Stimulated activated memory B cell treated with anti-CD40 and anti-IgM and Interleukin-4, amounts not matched to agents 10 μg/mL and 1 μg/mL and 100 μg/mL, for 72 hours (primary cell): ENCODE data around the gene LIG3.
"Not testable (repeated sequence)": the region's sequence is repeated elsewhere in the genome, so short reads cannot be mapped to it uniquely, and the experiment has no call there.

Experiments used
- ATAC-seq: fragments of 150-1000 bp; cut with Tn5 transposase; 2 replicates; pipeline ENCODE4 v1.10.0; 2021
- H3K27ac Mint-ChIP-seq: one replicate; pipeline ENCODE4 v1.8.0; 2022; ENCODE audit warnings: mild to moderate bottlenecking, mixed read lengths
- H3K27me3 Mint-ChIP-seq: one replicate; pipeline ENCODE4 v1.8.0; 2022; ENCODE audit warnings: mixed read lengths
- H3K36me3 Mint-ChIP-seq: one replicate; pipeline ENCODE4 v1.8.0; 2022; ENCODE audit warnings: mixed read lengths
- H3K4me1 Mint-ChIP-seq: one replicate; pipeline ENCODE4 v1.8.0; 2022; ENCODE audit warnings: mixed read lengths
- H3K4me3 Mint-ChIP-seq: one replicate; pipeline ENCODE4 v1.8.0; 2022; ENCODE audit warnings: mild to moderate bottlenecking, moderate library complexity, mixed read lengths
- H3K9me3 Mint-ChIP-seq: one replicate; pipeline ENCODE4 v1.8.0; 2022; ENCODE audit warnings: mixed read lengths

The LIG3 gene

DNA sequence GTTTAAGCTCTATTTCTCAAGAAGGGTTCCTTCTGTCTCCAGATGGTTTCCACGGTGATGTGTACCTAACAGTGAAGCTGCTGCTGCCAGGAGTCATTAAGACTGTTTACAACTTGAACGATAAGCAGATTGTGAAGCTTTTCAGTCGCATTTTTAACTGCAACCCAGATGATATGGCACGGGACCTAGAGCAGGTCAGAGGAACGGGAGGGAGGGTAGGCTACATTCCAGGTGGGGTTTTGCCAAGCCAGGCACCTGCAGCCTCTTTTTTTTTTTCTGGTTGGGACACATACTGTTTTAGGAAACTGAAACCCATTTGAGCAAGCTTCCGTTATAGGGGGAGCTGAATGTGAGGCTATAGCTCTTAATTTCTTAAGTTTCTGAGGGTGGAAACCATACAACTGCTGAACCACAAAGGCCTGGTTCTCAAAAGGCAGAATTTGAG is 10.6 kb downstream of the LIG3 start:
- ATAC-seq = no peak
- Mint-ChIP-seq H3K27me3 (no peaks in the 10 kb centered on the region), H3K36me3 (peaks cover 67% of the 10 kb centered on the region), H3K9me3 (no peaks in the 10 kb centered on the region), H3K4me3 (no peak overlapping the region), H3K4me1 (no peaks in the 10 kb centered on the region), H3K27ac (no peak overlapping the region)

DNA sequence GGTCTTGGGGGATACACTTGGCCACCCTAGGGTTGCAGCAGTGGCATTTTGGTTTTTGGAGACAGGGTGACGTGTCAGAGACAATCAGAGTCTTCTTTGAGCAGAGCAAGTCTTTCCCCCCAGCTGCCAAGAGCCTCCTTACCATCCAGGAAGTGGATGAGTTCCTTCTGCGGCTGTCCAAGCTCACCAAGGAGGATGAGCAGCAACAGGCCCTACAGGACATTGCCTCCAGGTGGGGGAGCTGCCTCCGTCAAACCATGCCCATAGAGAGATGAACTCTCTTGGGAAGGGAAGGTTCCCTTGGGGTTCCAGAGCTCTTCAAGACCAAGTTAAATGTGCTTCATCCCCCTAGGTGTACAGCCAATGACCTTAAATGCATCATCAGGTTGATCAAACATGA is 11.3 kb downstream of the LIG3 start:
- no peaks in the 10 kb centered on the region for H3K9me3 Mint-ChIP-seq
- no peak overlapping the region for H3K4me3 Mint-ChIP-seq
- ATAC-seq = no peak
- H3K36me3 Mint-ChIP-seq = peaks cover 67% of the 10 kb centered on the region
- H3K27ac Mint-ChIP-seq = no peak overlapping the region
- H3K27me3 Mint-ChIP-seq = no peaks in the 10 kb centered on the region
- no peaks in the 10 kb centered on the region for H3K4me1 Mint-ChIP-seq

DNA sequence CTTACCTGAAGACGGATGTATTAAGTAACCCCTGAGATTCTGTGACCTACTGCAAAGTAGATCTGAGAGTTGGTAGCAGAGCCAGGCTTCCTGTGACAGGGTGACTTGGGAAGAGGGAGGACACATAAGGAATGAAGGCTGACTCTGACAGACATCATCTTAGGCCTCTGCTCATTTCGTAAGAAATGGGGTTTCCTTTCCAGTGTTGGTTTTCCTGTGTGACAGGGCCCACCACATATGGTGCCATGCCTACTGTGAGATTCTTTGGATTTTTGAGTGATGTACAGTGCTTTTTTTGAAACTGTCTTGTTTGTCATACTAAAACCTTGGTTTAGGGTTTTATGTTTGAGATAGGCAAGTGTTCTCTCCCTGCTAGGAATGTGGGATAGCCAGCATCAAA is 12.7 kb downstream of the LIG3 start:
- peaks cover 1% of the 10 kb centered on the region for H3K4me1 Mint-ChIP-seq
- H3K36me3 Mint-ChIP-seq = peaks cover 61% of the 10 kb centered on the region
- H3K4me3 Mint-ChIP-seq = no peak overlapping the region
- no peak overlapping the region for H3K27ac Mint-ChIP-seq
- H3K27me3 Mint-ChIP-seq = no peaks in the 10 kb centered on the region
- no peaks in the 10 kb centered on the region for H3K9me3 Mint-ChIP-seq
- no peak for ATAC-seq

DNA sequence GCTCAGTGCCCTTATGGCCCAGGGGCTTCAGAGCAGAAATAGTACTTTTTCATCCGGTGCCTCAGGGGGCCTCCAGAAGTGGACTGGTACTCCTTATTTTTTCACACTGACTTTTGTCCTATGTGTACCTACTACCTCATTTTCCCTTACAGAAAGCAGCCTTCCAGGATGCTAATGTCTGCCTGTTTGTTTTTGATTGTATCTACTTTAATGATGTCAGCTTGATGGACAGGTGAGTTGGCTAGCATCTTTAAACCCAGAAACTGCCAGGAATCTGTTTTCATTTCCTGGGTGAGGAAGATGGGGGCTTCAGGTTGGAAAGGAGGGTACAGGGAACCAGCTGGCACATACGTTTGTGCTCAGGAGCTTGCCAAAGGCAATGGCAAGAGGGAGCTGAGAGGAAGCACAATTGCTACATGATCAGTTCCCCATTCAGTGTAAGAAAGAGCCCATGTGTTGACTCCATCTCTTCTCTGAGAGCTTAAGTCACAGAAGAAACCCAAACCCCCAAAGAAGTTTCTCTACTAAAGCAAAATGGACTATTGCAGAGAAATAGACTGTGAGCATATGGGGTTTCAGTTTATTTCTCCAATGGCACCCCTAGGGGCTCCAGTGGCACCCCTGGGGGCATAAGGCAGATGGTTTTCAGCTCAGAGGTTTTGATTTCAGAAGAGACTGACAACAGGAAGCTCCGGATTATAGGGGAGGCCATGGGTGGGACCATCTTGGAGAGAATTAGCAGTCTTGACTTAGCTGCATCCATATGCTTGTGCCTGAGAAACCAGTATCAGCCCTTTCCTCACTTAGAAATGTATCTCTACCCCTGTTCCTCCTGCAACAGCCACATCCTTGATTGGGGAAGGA is 16.3 kb downstream of the LIG3 start:
- no peaks in the 10 kb centered on the region for H3K27me3 Mint-ChIP-seq
- H3K4me3 Mint-ChIP-seq = no peak overlapping the region
- H3K4me1 Mint-ChIP-seq = peaks cover 6% of the 10 kb centered on the region
- no peak overlapping the region for H3K27ac Mint-ChIP-seq
- no peak for ATAC-seq
- peaks cover 33% of the 10 kb centered on the region for H3K36me3 Mint-ChIP-seq
- no peaks in the 10 kb centered on the region for H3K9me3 Mint-ChIP-seq

DNA sequence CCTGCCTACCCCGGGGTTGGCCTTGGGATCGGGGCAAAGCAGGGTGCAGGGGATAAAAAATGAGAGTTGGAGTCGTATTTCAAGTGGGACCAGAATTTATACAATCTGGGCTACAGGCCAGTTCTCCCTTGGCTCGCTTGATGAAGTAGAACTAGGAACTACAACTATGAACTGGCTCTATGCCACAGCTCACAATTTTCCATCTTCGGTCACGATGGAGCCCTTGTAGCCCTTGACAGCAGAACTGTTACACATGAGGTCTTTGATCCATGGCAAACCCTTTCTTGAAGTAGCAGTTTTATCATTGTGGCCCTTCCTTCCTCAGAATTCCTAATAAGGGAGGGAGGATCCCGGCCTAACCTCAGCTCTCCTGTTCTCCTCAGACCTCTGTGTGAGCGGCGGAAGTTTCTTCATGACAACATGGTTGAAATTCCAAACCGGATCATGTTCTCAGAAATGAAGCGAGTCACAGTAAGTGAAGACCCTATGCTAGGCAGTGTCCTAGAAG is 17.1 kb downstream of the LIG3 start:
- no peak overlapping the region for H3K4me3 Mint-ChIP-seq
- ATAC-seq = no peak
- H3K27me3 Mint-ChIP-seq = no peaks in the 10 kb centered on the region
- H3K9me3 Mint-ChIP-seq = no peaks in the 10 kb centered on the region
- peaks cover 6% of the 10 kb centered on the region for H3K4me1 Mint-ChIP-seq
- no peak overlapping the region for H3K27ac Mint-ChIP-seq
- peaks cover 31% of the 10 kb centered on the region for H3K36me3 Mint-ChIP-seq

DNA sequence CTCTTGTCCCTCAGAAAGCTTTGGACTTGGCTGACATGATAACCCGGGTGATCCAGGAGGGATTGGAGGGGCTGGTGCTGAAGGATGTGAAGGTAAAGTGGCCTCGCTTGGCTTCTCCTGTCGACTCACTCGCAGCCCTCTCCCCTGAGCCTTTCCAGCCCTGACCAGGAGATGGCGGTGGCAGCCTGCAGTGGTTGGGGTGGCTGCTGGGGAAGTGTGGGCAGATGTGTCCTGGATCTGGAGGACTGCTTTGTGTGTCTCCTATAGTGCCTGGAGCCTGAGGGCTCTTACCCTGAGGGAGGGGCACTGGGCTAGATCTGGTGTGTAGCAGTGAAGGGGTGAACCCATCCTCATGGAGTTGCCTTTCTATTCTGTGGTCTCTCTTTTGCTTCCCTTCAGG is 17.9 kb downstream of the LIG3 start:
- ATAC-seq = peak; percentile 92
- Mint-ChIP-seq H3K4me1 (peaks cover 6% of the 10 kb centered on the region), H3K4me3 (no peak overlapping the region), H3K36me3 (peaks cover 31% of the 10 kb centered on the region), H3K27me3 (no peaks in the 10 kb centered on the region), H3K27ac (peak overlapping the region; percentile 10), H3K9me3 (no peaks in the 10 kb centered on the region)

DNA sequence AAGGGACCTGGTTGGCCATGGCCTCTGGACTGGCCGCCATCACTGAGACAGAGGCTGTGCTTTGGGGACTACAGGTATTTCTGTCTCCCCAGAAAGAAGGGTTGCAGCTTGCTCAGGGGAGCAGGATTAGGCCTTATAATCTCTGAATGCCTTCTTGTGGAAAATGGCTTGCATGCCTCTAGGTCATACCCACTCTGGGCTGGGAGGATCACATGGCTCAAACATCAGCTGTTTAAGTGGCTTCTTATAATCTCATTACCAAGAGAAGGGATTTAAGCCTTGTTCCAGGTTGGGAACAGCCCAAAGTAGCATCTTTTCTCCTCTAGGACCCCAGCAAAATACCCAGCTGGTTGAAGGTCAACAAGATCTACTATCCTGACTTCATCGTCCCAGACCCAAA is 19.1 kb downstream of the LIG3 start:
- ATAC-seq = no peak
- no peaks in the 10 kb centered on the region for H3K27me3 Mint-ChIP-seq
- no peak overlapping the region for H3K4me3 Mint-ChIP-seq
- H3K27ac Mint-ChIP-seq = no peak overlapping the region
- peaks cover 36% of the 10 kb centered on the region for H3K36me3 Mint-ChIP-seq
- H3K9me3 Mint-ChIP-seq = no peaks in the 10 kb centered on the region
- H3K4me1 Mint-ChIP-seq = peaks cover 6% of the 10 kb centered on the region

DNA sequence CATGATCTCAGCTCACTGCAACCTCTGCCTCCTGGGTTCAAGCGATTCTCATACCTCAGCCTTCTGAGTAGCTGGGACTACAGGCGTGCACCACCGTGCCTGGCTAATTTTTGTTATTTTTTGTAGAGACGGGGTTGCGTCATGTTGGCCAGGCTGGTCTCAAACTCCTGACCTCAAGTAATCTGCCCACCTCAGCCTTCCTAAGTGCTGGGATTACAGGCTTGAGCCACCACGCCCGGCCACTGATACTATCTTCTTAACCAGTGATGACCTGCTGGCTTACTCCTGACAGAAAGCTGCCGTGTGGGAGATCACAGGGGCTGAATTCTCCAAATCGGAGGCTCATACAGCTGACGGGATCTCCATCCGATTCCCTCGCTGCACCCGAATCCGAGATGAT is 20.7 kb downstream of the LIG3 start:
- H3K27me3 Mint-ChIP-seq, H3K27ac Mint-ChIP-seq, ATAC-seq, H3K4me3 Mint-ChIP-seq, H3K9me3 Mint-ChIP-seq, H3K4me1 Mint-ChIP-seq: not testable (repeated sequence)
- H3K36me3 Mint-ChIP-seq = peaks cover 33% of the 10 kb centered on the region

DNA sequence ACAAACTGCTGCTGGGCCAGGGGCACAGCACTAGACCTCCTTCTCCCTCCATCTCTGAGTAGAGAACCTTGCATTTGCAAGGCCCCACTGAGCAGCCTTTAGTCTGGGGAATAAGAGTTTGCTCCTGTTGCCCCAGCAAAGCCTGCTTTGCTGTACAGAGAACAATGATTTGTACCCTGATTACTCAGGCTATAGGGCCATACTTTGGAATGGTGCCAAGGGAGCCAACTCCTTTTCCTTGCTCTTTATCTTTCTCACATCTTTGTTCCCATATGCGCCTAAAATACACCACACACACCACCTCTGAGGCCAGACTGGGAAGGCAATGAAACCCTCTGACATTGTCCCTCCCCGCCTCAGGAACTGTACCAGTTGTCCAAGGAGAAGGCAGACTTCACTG is 21.2 kb downstream of the LIG3 start:
- Mint-ChIP-seq H3K27ac (no peak overlapping the region), H3K4me1 (peaks cover 6% of the 10 kb centered on the region), H3K36me3 (peaks cover 27% of the 10 kb centered on the region)

DNA sequence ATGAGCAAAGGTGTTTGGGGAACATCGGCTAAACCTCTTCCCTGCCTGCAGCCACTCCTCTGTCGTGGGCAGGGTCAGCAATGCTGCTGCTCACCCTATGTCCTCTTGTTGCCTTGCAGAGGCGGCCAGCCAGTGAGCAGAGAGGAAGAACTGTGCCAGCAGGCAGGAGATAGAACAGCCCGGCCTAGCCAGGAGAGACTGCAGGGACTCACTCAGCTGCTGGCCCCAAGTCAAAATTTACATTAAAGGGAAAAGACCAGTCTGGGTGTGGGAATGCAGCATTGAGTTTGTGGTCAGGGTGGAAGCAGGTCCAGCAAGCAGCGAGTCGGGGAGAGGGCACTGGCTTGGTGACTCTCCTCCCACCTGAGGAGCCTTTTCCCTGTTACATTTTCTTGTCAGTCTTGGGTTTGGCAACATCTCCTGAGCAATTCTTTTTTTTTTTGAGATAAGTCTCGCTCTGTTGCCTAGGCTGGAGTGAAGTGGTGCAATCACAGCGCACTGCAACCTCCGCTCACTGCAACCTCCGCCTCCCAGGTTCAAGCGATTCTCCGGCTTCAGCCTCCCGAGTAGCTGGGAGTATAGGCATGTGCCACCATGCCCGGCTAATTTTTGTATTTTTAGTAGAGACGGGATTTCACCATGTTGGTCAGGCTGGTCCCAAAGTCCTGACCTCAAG is 22.7 kb downstream of the LIG3 start:
- Mint-ChIP-seq H3K4me3 (no peak overlapping the region), H3K9me3 (no peaks in the 10 kb centered on the region), H3K27ac (no peak overlapping the region), H3K27me3 (no peaks in the 10 kb centered on the region), H3K4me1 (peaks cover 5% of the 10 kb centered on the region), H3K36me3 (peaks cover 38% of the 10 kb centered on the region)
- no peak for ATAC-seq

More for the DNA sequence above, 21.2 kb downstream of the LIG3 start:
- Mint-ChIP-seq H3K27me3 (no peaks in the 10 kb centered on the region), H3K4me3 (no peak overlapping the region), H3K9me3 (no peaks in the 10 kb centered on the region)
- no peak for ATAC-seq

DNA sequence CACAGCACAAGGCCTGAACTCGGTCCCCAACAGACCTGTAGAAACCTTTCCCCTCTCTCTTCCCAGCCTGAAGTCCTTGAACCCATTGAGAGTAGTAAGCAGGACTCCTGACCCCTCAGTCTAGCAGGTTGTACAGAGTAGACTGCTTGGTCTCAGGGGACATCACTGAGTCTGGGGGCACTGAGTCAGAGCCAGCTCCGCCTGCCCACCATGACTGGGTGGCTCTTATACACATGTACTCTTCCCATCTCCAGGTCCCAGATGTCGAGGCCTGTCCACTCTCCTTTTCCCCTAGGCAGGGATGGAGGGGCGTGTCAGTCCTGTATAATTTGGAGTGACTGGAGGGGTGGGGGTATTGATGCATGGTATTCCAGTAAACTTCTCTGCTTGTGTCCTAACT is 23.5 kb downstream of the LIG3 start:
- H3K27me3 Mint-ChIP-seq = no peaks in the 10 kb centered on the region
- H3K9me3 Mint-ChIP-seq = no peaks in the 10 kb centered on the region
- peaks cover 39% of the 10 kb centered on the region for H3K36me3 Mint-ChIP-seq
- no peak overlapping the region for H3K27ac Mint-ChIP-seq
- H3K4me3 Mint-ChIP-seq = no peak overlapping the region
- no peaks in the 10 kb centered on the region for H3K4me1 Mint-ChIP-seq
- ATAC-seq = no peak

DNA sequence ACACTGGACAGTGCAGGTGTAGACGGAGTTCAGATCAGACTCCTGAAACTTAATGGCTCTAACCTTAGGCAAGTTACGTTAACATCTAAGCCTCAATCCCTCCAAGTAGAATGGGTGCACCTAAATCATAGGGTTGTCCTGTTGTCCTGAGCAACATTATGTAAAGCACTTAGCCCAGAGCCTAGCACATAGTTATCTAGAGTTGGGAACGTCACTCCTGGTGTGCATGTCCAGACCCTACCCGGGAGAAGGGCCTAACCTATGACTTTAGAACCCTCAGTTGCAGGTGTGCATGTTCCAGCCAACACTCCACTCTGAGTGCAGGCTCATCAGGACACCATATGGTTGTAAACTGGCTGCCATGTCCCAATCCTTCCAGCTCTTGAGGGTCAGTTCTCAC is 26.0 kb downstream of the LIG3 start:
- Mint-ChIP-seq H3K9me3 (no peaks in the 10 kb centered on the region), H3K4me3 (no peak overlapping the region), H3K36me3 (peaks cover 46% of the 10 kb centered on the region), H3K27me3 (no peaks in the 10 kb centered on the region), H3K4me1 (no peaks in the 10 kb centered on the region), H3K27ac (no peak overlapping the region)
- ATAC-seq = no peak

DNA sequence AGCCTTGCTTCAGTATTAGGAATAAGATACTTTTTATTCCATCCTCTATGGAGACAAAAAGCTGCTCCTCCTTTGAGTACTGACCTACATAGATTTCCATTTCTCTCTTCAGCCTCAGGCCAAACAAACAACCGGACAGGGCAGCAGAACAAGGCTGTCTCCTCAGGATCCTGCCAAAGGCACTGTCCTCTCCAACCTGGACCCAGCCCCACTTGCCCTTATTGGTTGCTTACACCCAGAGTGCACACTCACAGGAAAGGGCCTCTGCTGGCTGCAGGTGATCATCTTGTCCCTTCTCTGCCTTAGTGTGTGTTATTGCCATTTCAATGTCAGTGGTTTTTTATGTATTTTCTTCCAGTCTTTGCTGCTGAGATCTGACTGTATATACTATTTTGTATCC is 26.6 kb downstream of the LIG3 start:
- H3K9me3 Mint-ChIP-seq = no peaks in the 10 kb centered on the region
- ATAC-seq = no peak
- no peak overlapping the region for H3K4me3 Mint-ChIP-seq
- no peaks in the 10 kb centered on the region for H3K4me1 Mint-ChIP-seq
- H3K27me3 Mint-ChIP-seq = no peaks in the 10 kb centered on the region
- H3K36me3 Mint-ChIP-seq = peaks cover 40% of the 10 kb centered on the region
- peak overlapping the region; percentile 15 for H3K27ac Mint-ChIP-seq

DNA sequence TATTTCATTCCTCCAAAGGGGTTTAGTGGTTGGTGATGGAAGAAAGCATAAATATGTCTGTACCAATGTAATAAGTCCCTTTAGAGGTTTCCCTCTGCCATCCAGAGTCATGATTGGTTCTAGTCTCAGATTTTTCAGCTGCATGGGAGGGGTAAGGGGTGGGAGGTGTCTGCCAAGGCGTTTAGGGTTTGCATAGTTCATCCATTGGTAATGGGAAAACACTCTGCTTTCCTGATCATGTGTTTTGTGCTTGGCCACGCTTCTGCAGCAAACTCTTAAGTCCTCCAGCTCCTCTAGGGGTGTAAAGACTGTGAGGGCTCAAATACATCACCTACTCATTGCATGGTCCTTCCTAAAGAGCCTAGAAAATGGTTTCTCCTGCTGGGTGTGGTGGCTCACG is 29.8 kb downstream of the LIG3 start:
- Mint-ChIP-seq H3K27ac (no peak overlapping the region), H3K4me3 (no peak overlapping the region), H3K4me1 (no peaks in the 10 kb centered on the region), H3K36me3 (peaks cover 38% of the 10 kb centered on the region), H3K27me3 (no peaks in the 10 kb centered on the region), H3K9me3 (no peaks in the 10 kb centered on the region)
- ATAC-seq = no peak

DNA sequence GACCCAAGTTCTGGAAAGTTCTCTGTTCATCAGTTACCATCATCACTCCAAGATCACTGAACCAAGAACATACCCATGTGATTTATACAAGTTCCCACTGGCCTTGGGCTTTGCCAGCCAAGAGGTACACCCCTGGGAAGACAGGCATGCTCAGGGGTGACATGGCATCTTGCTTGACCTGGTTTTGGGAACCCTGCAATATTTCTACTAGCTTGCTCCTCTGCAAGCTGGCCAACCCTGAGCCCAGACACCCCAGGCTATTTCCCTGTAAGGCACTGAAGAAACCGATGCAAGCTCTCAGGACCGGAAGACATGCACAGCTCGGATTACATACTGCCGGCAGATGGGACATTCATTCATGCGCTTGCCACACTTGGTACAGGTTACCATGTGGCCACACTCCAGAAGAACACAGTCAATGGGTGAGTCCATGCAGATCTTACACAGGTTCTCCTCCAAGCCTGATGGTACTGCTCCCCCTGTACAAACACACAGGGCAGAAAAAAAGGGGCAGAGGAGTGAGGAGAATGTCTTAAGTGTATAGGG is 31.4 kb downstream of the LIG3 start:
- Mint-ChIP-seq H3K4me1 (no peaks in the 10 kb centered on the region), H3K27ac (no peak overlapping the region), H3K36me3 (peaks cover 46% of the 10 kb centered on the region), H3K4me3 (no peak overlapping the region), H3K9me3 (no peaks in the 10 kb centered on the region), H3K27me3 (no peaks in the 10 kb centered on the region)
- no peak for ATAC-seq

DNA sequence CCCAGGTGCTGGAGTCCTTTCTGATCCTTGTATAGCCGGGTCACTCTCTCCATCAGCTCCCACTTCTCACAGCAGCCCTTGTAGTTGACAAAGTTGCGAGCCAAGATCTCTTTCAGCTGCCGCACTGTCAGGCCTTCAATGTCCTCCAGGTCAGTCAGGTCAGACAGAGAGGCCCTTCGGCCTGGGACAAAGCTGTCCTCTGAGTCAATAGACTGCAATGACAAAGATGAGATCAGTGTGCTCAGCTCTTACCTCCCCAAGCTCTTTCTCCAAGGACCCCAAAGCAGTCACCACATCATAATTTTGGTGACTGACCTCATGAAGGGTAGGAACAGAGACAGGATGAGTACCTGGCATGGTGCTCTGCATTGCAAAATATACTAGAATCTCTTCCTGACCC is 36.1 kb downstream of the LIG3 start:
- Mint-ChIP-seq H3K4me3 (no peak overlapping the region), H3K36me3 (peaks cover 51% of the 10 kb centered on the region), H3K4me1 (no peaks in the 10 kb centered on the region), H3K9me3 (no peaks in the 10 kb centered on the region), H3K27ac (no peak overlapping the region), H3K27me3 (no peaks in the 10 kb centered on the region)
- no peak for ATAC-seq
